ENCODE results near the gene TNNT2.

The TNNT2 gene

DNA sequence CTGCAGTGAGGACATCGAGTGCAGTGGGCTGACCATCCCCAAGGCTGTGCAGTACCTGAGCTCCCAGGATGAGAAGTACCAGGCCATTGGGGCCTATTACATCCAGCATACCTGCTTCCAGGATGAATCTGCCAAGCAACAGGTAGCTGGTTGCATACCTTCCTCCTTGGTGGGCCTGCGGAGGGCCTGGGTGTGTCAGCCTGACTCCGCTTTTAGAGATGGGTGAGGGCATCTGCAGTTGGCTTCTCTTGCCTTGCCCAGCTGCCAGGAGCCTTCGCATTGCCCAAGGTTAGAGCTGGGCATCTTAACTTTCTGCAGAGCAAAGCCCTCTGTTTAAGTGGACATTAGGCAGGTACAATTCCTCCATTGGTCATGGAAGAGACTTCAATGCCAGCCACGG is 60.9 kb downstream of the TNNT2 start:
- no peak for DNase-seq (ENCODE audit: low read depth in 2 of 2)

DNA sequence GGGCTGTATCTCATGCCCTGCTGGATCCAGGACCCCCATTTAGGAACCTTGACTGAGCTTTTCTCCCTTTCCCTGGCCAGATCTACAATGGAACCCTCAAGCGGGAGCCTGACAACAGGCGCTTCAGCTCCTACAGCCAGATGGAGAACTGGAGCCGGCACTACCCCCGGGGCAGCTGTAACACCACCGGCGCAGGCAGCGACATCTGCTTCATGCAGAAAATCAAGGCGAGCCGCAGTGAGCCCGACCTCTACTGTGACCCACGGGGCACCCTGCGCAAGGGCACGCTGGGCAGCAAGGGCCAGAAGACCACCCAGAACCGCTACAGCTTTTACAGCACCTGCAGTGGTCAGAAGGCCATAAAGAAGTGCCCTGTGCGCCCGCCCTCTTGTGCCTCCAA is 64.4 kb downstream of the TNNT2 start:
- DNase-seq (ENCODE audit: low read depth in 2 of 2), result no peak

DNA sequence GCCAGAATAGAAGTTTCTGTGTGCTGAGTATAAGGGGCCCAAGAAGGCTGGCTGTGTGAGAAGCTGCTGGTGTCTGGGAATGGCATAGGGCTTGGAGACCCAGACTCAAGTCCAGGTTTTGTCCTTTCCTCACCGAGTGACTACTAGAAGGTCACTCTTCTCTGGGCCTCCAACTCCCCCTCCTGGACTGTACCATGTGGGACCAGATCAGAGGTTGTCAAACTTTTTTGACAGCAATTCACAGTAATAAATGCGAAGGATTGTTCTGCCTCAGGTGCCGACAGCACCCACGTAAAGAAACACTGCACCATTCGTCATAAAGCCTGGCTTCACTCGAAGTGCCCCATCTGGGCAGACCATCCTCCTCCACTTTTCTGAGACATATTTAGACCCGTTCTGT is 65.2 kb downstream of the TNNT2 start:
- DNase-seq (ENCODE audit: low read depth in 2 of 2), result no peak

DNA sequence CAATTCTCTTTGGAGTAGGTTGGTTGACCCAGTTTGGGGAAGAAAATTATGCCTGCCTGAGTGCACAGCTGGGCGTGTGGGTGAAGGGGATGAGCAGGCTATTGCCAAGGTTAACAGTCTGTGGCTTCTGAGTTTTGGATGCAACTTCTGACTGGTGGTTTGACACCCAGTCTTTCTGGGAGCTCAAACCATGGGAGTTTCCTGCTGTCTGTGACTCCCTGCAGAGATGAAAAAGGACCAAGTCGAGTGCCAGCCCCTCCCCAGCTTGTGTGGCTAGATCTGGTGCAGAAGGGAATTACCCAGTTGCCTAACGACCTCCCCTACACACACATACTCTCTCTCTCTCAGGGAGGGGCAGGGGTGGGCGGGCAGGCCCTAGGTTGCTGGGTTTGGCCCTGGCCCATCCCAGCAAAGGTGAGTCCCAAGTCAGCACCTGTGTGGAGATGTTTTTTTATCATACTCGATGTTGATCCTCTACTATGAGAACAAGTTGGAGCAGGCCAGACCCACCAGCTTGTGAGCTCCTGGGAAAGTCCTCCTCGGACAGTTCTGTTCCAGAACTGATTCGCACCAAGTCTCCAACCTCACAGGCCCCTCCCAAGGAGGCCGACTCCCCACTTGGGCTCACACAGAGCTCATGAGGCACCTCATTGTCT is 66.0 kb downstream of the TNNT2 start:
- DNase-seq (ENCODE audit: low read depth in 2 of 2), result peak in 1 of 2 donors; percentile 2

DNA sequence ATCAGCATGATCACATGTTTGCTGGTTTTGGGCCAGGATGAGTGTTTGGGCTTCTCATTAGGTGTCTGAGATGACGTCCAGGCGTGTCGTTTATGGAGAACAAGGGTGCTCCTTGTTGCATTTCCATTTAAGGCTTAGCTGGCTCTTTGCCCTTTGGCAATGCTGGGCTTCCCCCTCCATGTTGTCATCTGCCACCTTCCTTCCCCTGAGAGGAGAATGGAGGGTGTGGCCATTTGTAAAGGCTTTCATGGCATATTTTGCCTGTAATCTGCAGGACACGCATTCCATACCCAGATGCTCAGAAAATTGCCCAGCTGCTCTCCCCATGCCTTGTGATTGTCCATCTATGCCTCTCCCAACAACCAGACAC is 66.5 kb downstream of the TNNT2 start:
- DNase-seq (ENCODE audit: low read depth in 2 of 2), result no peak

DNA sequence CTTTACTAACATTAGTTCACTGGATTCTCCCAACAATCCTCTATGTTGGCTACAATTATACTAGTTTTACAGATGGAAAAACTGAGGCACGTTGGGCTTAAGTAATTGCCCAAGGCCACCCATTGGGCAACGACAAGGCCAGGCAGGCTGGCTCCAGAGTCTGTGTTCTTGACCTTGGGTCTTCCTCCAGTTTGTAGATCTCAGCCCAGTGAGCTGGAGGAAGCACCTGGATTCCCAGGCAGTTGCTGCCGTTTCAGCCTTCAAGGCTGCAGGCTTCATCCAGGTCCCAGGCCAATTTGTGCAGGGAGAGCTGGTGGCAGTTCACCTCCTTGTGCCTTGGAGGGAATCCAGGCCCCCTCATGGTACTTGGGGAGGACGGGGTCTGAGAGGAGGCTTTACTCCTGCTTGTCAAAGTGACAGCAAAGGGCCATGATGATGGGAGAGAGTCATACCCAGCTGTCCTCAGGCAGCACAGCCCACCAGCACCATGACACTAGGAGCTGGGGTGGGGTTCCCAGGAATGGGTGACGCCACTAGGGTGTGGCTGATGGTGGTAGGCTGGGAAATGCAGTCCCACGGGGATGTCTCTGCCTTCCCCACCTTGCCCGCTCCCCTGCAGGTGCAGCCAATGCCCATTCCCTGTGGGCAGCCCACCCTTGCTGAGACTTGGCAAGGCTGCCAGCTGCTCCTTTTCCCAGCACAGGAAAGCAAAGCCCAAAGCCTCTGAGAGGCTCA is 67.1 kb downstream of the TNNT2 start:
- DNase-seq (ENCODE audit: low read depth in 2 of 2), result no peak

DNA sequence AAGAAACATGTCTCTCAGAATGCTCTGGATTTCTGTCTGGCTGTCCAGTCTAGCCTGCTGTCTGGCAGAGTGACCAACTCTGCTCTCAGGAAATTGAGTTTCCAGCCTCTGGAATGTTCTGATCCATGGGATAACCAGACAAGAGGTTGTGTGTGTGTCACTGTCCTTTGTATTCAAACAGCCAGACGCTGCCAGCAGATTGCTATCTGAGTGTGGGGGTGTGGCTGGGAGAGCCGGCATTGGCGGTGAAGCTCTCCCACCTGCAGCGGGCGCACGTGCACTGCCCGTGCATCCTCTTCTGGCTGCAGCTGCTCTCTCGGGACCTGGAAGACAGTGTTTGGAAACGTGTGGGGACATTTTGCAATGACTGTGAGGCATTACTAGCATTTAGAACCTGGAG is 68.1 kb downstream of the TNNT2 start:
- no peak for DNase-seq (ENCODE audit: low read depth in 2 of 2)
